ENCODE measurements around the gene TAOK3.
"Not testable (repeated sequence)": the region's sequence is repeated elsewhere in the genome, so short reads cannot be mapped to it uniquely, and the experiment has no call there.

TAOK3 gene

GRCh38 chr12:118288174-118288573, 84.5 kb downstream of the TAOK3 start:
- DNase-seq, result no peak

GRCh38 chr12:118287728-118288127, 85.0 kb downstream of the TAOK3 start:
- no peak for DNase-seq

DNA sequence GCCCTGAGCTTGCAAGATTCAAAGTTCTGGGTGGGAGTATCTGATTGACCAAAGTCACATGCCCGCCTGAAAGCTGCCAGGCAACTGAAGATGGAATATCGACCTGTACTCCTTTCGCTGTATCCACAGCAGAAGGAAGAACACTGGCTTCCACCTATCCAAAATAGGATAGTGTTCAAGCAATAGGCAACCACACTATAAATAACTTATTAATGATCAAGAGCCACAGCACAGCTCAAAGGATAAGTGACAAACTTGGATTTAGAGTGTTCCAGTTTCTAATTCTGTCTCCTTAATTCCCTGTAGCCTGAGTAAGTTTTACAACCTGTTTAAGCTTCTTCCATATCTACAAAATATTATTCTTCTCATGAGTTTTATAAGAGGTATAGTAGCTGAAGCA, 89.9 kb downstream of the TAOK3 start:
- DNase-seq, result no peak

GRCh38 chr12:118278288-118278687, 94.4 kb downstream of the TAOK3 start:
- DNase-seq, result not testable (repeated sequence)

DNA sequence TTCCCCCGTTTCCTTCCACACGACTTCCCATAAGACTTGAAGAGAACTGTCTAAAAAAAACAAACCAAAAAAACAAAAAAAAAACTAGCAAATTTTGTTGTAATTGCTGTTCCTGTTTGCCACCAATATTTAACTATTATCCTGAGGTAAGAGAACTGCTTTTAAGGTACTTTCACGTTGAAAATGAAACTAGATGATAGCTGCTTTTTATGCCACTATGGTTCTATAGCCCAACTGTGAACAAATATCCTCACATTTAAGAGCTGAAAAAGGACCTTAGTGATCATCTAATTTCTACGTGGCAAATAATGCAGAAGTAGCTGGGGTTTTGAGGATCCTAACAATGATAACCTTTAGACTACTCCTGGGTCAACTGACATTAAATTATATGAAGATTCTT, 98.6 kb downstream of the TAOK3 start:
- no peak for DNase-seq

DNA sequence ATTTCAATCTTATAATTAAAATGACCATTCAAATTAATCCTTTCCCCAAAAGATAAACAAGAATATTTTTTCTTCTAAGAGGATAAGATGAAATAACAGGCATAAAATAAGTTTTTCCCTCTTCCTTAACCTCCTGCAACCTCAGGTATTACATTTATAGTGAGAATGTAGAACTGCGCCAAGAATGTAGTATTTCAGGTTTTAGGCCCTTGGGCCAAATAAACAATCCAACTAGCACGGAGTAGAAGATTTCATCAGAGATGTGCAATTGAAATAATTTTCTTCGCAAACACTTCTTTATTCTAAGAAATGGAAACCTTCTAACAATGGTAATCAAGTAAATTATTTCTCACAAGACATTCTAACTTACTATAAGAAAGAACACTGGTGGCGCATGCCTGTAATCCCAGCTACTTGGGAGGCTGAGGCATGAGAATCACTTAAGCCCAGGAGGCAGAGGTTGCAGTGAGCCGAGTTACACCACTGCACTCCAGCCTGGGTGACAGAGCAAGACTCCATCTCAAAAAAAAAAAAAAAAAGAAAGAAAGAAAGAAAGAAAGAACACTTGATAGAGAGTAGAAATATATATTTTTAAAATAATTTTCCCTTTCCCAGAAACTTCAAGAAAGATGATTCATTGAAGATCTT, 100.8 kb downstream of the TAOK3 start:
- no peak for DNase-seq

- no peak for DNase-seq
Observed at GRCh38 chr12:118271183-118271582, 101.5 kb downstream of the TAOK3 start.

GRCh38 chr12:118269806-118270205, 102.9 kb downstream of the TAOK3 start:
- no peak for DNase-seq

DNA sequence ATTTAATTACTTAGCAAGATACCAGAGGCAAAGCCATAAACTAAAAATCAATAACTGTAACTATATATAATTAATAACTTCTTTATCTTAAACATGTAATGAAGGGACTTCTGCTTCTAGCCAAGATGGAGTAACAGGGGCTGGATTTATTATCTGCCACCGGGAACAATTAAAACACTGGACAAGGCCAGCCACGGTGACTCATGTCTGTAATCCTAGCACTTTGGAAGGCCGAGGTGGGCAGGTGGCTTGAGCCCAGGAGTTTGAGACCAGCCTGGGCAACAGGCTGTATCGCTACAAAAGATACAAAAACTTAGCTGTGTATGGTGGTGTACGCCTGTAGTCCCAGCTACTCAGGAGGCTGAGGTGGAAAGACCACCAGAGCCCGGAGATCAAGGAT, 113.6 kb downstream of the TAOK3 start:
- no peak for DNase-seq

- no peak for DNase-seq
Observed at GRCh38 chr12:118256352-118256751, 116.4 kb downstream of the TAOK3 start.

DNA sequence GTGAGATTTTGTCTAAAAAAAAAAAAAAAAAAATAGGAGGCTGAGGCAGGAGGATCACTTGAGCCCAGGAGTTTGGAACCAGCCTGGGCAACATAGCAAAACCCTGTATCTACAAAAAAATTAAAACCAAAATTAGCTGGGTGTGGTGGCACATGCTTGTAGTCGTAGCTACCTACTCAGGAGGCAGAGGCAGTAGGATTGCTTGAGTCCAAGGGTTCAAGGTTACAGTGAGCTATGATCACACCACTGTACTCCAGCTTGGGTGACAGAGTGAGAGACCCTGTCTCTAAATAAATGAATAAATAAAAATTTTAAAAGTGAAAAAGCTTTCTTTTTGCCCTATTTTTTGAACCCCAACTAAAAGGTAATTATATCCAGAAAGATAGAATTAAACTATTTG, 123.2 kb downstream of the TAOK3 start:
- no peak for DNase-seq

DNA sequence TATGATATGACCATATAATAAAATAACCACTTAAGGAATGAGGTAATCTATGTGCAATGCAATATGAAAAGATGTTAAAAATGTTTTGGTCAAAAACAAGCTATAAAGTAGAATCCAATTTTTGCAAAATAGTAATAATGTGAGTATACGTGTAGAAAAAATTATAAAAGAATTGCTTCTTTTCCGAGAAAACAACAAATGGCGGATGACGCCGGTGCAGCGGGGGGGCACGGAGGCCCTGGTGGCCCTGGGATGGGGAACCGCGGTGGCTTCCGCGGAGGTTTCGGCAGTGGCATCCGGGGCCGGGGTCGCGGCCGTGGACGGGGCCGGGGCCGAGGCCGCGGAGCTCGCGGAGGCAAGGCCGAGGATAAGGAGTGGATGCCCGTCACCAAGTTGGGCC, 126.8 kb downstream of the TAOK3 start:
- not testable (repeated sequence) for DNase-seq

- DNase-seq, result no peak
Observed at GRCh38 chr12:118238888-118239287, 133.8 kb downstream of the TAOK3 start.

GRCh38 chr12:118237908-118238307, 134.8 kb downstream of the TAOK3 start:
- DNase-seq, result no peak

GRCh38 chr12:118237052-118237665, 135.5 kb downstream of the TAOK3 start:
- DNase-seq, result no peak

DNA sequence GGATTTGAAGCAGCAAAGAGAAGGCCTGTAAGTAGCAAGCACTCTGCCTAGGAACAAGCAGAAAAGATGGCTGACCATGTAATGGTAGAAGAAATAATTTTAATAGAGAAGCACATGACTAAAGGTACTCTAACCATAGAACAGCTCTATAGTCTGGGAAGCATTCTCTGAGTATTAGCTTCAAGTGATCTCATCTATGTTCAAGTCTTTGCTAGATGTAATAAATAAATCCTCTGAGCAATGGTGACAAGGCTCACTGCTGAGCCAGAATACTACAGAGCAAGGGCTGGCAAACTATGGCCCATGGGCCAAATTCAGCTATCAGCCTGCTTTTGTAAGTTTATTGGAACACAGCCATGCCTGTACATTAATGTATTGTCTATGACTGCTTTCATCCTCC, 152.0 kb downstream of the TAOK3 start:
- DNase-seq, result no peak

DNA sequence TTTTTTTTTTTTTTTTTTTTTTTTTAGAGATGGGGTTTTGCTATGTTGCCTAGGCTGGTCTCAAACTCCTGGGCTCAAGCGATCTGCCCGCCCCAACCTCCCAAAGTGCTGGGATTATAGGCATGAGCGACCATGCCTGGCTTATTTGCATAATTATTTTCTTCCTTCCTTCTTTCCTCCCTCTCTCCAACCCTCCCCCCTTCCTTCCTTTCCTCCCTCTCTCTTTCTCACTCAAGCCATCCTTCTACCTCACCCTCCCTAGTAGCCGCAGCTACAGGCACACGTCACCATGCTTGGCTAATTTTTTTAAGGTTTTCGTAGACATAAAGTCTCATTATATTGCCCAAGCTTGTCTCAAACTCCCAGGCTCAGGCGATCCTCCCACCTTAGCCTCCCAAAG, 152.9 kb downstream of the TAOK3 start:
- DNase-seq, result no peak

DNA sequence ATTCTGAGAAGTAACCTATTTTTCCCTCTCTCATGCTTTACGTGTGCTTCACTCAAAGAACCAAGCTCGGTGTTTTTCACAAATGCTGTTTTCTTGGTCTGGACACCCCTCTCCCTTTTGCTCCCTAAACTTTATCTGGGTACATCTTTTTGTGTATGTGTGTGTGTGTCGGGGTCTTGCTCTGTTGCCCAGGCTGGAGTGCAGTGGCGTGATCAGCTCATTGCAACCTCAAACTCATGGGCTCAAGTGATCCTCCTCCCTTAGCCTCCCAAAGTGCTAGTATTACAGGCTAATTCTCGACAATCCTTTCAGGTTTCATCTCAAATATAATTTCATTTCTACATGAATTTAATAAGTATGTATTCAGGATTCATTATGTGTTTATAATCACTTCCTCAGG, 153.6 kb downstream of the TAOK3 start:
- DNase-seq, result no peak

DNA sequence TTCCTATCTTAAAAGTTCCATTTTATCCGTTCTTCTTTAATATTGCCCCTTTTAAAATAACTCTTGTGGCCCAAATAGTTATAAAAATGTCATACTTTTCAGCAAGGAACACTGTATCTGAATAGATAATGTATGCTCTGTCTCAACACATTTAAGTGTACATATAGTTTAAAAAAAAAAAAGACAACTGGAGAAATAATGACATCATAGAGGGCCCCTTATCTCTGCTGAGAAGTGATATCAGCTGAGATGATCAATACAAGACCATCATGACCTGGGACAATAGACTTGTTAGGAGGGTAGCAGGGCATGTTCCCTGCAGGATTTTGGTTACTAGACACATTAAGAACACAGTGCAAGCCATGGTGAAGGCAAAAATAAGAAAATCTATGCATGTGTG, 159.3 kb downstream of the TAOK3 start:
- DNase-seq, result no peak

DNA sequence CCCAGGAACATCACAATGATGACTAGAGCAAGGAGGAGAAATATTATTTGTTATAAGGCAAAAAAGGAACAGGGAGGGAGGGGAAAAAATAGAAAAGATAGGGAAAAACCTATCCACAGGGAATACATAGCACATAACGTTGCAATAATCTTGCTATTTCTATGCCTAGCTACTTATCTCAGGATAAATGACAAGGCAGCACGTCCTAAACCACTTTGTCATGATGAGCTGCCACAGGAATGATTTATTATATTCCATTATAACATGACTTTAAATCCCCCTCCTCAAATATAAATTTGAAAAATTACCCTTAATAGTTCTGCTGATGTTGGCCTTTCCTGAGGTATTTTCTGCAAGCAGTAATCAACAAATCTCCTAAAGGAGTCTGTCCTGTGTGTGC, 160.1 kb downstream of the TAOK3 start:
- DNase-seq, result no peak

GRCh38 chr12:118206107-118206412, 166.6 kb downstream of the TAOK3 start:
- no peak for DNase-seq

- no peak for DNase-seq
Observed at GRCh38 chr12:118193958-118194357, 178.7 kb downstream of the TAOK3 start.

DNA sequence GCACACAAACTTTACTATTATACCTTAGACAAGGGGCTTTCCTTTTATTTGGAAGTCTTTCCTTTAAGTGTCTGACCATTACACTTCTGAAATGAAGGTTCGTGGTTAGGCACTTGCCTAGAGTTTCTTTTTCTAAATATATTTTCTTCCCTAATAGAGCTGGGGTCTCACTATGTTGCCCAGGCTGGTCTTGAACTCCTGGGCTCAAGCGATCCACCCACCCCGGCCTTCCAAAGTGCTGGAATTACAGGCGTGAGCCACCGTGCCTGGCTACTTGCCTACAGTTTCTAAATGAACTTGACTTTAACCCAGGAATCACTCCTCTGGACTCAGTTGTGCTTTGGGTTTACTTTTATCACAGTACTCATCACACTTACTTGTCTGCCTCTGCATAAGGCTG, 179.2 kb downstream of the TAOK3 start:
- no peak for DNase-seq

DNA sequence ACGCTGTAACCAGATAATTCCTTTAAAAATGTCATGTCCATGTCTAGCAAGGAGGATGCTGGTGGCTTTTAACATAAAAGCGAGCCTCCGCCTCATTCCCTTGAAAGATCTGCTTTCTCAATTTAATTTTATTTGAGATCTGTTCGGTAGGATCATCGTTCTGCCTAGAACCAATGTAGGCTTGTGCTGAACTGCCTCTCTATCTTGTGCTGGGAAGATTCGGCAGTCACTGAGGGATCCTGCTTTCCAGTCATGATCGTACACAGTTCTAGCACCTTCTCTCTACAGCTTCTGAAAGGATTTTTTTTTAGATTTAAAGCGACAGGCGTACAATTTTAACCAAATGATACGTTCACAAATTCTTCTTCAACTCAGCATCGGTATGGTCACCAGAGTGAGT, 182.4 kb downstream of the TAOK3 start:
- no peak for DNase-seq

DNA sequence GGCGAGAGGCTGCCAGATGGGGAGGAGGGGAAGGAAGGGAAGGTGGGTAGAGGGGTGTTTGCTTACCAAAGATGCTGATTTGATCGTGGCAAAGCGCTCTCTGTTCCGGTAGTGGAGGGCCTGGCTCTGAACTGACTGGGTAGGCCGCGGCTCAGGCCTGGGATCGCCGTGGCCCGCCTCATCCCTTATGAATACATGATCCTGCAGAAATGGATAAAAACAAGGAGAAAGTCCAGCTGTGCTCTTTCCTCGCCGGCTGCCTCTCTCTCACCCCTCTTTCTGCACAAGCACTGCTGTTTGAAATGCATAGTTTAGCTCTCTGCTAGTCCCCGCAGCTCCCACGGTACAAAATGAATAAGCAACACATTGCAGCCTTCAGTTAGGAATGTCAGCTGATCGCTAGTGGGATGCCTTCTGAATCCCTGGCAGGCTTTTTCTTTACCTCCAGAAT, 182.9 kb downstream of the TAOK3 start:
- no peak for DNase-seq
